NCI-H146 treated with DMSO at 0.1 percent for 48 hours (cell line): ENCODE measurements around the gene GALM.
"Not testable (repeated sequence)": the region's sequence is repeated elsewhere in the genome, so short reads cannot be mapped to it uniquely, and the experiment has no call there.

Experiments
- DNase-seq: peaks from one replicate; lab custom pipeline; 2025; ENCODE audit not compliant: unreplicated experiment; lab: John Stamatoyannopoulos, UW

Gene GALM

DNA sequence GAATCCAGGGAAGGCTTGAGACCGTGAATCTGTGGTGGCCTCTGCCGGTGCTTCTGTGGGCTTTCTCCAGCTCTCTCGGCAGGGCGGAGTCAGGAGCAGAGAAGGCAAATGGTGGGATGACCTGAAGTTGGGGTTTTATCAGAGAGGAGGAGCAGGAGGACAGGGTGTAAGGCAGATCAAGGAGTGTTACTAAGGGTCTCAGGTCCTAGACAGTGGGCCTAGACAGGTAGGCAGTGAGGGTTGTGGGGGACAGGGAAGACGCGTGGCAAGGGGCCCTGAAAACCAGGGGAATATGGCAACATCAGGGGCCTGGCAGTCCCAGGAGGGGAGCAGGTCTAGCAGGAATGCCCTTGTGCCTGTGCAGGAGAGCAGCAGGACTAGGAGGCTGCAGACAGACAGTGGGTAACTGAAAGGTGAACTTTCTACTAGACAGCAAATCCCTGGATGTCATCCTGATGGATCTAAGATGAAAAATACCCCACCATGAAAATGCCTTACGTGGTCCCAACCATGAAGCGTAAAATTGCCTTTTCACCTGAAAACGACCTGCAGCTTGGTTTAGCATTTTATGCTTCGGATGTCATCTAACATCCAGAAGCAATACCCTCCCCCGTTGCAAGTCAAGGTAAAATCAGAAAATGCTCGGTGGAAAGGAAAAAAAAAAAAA, 43.1 kb downstream of the GALM start:
- DNase-seq, result no peak

DNA sequence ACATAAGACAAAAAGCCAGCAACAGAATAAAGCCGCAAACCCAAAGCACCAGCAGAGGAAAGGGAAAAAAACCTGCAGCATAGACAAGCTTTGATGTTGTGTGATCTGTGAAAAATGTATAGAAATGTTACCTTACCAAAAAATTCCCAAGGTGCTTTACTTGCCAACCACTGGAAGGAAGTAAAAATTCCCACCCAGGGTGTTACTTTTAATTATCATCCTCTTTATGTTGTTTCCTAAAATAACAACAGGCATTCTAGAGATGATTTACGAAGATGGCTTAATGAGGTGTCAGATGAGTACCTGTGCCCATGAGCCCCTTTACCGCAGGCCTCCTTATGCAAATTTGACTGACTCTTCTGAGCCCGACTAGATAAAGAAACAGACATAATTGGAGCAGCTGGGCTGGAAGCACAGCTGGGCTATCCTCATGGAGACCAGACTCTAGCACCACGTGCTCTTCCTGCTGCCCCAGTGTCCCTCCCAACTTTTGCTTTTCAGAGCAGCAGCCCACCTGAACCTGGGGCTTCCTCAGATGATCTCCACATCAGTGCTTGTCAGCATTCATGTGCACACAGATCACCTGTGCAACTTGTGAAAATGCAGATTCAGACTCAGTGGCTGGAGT, 43.8 kb downstream of the GALM start:
- DNase-seq, result no peak

DNA sequence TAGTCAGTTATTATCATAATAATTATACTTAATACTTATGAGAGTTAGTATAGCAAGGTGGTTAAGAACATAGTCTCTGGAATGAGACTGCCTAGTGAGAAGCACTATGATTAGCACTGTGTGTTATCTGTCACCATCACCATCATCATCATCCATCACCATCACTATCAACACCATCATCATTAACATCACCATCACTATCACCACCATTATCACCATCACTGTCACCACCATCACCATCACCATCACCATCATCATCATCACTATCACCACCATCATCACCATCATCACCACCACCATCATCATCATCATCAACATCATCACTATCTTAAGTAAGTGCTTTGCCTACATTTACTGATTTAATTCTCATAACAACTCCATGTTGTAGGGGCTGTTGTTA, 45.6 kb downstream of the GALM start:
- DNase-seq, result no peak

DNA sequence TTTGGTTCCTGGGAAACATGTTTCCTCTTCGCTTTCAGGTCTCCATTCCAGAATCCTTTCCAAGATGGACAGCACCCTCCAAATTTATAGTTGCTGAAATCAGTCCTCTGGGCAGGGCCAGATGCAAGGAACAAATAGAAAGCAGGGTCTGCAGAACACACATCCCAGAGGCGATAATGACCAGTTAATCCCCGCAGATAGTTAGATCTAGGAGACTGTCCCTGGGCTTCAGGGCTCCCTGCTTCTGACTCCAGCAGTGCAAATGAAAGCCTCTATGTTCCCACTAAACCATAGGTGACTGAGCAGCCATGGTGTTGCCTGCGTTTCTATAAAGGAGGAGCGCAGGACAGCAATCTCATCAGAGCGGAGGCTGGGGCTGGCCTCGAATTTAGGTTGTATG, 46.5 kb downstream of the GALM start:
- DNase-seq, result no peak

DNA sequence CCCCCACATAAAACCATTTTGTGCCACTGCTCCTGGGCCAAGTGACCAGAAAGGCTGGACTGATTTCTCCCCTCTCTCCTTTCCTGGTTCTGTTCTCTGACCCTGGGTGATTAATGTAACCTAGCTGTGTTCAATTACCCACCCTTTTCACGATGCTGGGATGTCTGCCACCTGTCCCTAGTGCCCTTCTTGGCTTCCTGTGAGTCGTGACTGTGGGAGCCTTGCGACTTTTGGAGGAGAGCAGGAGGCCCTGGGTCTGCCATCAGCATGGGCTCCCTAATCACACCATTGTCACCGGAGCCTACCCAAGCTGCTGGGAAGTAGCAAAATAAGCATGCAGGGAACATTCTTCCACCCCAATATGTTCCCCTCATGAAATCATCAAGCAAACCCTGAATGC, 47.0 kb downstream of the GALM start:
- no peak for DNase-seq

DNA sequence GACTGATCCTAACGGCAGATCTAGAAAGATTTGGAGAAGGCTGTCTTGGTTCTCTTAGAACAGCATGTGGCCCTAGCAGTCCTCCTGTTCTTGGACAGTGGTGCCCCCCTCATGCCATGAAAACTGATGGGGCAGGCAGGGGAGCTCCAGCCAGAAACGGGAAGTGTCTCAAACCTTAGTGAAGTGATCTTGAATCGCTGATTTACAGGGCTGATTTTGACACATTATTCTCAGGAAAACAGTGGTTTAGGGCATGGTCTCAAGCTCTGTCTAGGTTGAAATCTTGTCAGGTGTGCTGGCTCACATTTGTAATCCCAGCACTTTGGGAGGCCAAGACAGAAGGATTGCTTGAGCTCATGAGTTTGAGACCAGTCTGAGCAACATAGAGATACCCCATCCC, 47.4 kb downstream of the GALM start:
- DNase-seq, result no peak

DNA sequence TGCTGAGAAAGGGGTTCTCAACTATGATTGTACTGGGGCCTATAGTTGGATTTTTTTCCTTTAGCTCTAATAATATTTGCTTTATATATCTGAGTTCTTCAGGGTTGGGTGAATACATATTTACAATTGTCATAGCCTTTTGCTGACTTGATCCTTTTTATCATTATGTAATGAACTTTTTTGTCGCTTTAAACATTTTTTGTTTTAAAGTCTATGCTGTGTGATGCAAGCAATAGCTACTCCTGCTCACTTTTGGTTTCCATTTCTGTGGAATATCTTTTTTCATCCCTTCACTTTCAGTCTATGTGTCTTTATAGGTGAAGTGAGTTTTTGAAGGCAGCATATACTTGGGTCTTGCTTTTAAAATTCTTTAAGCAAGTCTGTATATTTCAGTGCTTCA, 49.0 kb downstream of the GALM start:
- not testable (repeated sequence) for DNase-seq

DNA sequence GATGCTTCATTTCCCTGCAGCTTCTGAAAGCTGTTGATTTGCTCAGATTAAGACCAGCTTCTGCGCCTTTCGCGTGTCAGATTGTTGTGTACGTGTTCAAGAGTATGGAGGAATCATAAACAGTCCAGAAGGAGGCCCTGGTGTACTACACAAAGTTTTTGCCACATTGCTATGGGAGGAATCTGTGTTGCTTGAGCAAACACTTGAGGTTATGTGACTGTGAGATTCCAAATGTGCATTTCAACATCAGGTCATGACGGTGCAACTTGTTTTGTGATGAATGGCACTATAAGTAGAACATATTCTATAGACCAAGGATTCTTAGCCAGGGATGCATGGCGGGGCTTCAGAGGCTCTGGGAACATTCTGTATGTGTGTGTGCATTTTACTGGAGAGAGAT, 50.3 kb downstream of the GALM start:
- DNase-seq, result no peak

DNA sequence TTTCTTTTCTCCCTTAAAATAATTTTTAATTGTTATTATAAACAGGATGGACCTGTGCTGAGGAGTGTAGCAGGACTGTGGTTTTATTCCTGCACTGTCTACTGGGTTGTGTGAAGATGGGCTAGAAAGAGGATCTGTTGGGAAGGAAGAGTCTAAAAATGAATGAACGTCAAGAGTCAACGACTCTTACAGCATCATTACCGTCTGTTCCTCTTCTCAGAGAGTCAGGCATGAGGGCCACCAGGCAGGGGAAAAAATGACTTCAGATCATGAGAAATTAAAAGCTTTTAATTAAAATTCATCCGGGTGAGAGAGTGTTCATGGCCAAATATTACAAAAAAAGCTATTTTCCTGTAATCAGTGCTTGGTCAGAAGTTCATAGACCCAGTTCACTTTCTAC, 52.7 kb downstream of the GALM start:
- DNase-seq, result no peak

DNA sequence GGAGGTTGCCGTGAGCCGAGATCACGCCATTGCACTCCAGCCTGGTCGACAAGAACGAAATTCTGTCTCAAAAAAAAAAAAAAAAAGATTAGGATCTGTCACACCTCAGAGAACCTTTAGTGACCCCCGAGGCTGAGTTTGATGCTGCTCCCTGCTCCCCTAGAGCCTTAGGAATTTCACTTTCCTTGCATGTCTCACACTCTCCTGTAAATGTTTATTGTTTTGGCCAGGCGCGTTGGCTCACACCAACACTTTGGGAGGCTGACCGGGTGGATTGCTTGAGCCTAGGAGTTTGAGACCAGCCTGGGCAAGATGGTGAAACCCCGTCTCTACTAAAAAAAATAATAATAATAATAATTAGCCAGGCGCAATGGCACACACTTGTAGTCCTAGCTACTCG, 53.8 kb downstream of the GALM start:
- DNase-seq, result no peak

DNA sequence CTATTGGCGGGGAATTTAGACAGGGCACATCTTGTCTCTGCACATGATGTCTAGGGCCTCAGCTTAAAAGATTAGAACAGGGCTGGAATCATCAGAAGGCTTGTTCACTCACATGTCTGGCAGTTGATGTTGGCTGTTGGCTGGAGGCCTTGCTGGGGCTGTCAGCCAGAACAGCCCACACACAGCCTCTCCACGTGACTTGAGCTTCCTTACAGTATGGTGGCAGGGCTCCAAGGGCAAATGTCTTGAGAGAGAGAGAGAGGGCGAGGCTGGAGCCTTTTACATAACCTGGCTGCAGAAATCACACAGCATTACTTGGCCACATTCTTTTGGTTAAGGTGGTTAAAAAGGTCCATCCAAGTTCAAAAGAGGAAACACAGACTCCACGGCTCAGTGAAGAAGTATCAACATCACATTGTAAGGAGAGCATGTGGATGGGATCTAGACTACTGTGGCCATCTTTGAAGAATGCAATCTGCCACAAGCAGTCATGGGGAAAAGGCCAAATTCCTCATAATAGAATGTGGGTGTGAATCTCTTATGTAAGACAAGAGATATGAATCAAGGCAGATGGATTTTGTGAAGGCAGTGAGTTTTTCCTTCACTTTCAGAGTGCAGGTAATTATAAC, 54.8 kb downstream of the GALM start:
- no peak for DNase-seq

DNA sequence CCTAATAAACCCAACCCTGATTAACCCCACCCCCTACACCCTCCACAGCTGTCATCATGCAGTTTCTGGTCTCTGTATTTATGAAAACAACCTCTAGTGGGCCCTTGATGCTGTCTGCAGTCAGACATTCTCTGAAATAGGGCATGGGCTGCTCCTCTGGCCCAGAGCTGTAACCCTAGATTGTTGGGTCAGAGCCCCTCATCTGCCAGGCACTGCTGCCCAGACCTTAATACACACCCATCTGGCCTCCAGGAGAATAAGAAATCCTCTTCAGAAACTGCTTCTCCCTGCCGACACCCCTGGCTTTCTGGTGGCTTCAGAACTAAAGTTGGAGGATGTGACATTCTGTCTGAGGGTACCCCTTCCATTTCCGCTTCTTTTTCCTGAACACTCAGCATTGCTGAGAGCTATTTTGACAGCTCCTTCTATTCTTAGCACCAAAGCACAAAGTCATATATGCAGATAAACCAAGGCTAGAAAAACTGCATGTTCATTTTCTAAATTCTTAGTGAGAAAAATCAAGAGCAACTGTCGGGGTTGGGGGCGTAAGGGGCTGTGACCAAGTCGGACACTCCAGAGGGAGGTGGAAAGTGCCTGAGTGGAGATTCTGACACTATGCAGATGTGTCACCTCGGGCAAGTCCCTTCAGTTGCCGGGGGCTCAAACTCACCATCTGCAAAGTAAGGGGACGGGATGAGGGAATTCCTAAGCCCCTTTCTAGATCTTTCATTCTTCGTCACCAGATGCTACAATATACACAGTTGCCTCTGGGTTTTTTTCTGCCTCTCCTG, 56.6 kb downstream of the GALM start:
- DNase-seq, result no peak

DNA sequence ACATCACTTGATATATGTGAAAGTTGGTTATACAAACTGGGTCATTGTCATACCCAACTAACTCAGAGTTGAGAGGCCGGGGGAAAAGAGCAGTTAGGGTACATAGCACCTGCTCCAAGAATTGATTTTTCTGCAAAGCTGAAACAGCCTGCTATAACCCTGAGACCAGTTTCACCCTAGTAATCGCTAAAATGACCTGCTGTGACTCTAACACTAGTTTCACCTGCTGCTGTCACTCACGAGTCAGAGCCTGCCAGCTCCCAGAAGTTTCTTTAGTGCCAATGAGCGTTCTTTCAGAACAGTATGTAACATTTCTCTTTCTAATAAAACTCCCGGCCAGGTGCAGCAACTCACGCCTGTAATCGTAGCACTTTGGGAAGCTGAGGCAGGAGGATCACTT, 57.3 kb downstream of the GALM start:
- DNase-seq, result no peak

DNA sequence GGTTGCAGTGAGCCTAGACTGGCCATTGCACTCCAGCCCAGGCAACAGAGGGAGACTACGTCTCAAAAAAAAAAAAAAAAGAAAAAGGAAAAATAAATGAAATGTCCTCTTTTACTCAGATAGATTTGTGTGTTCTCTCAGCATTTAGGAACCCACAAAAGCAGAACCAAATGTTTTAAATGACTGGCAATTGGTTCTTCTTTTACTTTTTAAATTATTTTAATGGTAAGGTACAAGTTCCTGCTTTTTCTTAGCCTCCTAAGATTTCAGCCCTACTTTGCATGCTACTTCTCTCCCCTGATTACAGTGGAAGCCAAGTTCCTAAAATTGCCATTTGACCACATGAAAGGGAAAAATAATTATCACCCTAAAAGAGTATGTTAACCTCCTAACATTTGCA, 61.7 kb downstream of the GALM start:
- no peak for DNase-seq

DNA sequence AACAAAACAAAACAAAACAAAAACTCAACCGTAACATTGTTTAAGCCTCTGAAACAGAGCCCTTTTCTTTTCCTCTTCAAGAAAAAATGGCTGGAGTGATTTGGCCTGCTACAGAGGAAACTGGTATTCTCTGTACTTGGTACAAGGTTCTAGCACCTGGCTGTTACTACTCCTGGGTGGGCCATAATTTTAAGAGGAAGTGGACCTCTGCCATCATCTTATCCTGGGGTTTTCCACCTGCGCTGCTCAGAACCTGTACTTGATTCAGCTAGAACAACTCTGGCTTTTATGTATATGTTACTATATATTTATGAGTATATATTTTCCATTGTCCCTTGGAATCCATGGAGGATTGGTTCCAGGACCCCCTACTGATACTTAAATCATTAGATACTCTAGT, 62.8 kb downstream of the GALM start:
- DNase-seq, result no peak

DNA sequence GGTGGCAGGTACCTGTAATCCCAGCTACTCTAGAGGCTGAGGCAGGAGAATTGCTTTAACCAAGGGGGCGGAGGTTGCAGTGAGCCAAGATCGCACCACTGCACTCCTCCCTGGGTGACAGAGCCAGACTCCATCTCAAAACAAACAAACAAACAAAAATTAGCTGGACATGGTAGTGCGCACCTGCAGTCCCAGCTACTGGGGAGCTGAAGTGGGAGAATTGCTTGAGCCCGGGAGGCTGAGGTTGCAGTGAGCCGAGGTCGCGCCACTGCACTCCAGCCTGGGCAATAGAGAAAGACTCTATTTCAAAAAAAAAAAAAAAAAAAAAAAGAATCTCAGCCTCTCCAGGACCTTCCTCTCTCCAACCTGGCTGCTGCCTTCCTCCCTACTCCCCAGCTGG, 65.2 kb downstream of the GALM start:
- DNase-seq, result no peak

DNA sequence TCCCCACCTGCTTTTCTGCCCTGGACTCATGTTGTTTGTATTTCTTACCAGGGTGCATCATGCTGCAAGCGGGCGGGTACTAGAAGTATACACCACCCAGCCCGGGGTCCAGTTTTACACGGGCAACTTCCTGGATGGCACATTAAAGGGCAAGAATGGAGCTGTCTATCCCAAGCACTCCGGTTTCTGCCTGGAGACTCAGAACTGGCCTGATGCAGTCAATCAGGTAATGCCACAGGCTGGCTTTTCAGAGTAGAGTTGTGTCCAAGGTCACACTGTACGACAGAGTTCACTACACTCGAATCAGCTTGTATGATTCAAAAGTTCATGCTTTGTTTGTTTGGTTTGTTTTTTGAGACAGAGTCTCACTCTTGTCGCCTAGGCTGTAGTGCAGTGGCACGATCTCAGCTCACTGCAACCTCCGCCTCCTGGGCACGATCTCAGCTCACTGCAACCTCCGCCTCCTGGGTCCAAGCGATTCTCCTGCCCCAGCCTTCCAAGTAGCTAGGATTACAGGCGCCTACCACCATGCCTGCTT, 65.8 kb downstream of the GALM start:
- DNase-seq, result no peak

DNA sequence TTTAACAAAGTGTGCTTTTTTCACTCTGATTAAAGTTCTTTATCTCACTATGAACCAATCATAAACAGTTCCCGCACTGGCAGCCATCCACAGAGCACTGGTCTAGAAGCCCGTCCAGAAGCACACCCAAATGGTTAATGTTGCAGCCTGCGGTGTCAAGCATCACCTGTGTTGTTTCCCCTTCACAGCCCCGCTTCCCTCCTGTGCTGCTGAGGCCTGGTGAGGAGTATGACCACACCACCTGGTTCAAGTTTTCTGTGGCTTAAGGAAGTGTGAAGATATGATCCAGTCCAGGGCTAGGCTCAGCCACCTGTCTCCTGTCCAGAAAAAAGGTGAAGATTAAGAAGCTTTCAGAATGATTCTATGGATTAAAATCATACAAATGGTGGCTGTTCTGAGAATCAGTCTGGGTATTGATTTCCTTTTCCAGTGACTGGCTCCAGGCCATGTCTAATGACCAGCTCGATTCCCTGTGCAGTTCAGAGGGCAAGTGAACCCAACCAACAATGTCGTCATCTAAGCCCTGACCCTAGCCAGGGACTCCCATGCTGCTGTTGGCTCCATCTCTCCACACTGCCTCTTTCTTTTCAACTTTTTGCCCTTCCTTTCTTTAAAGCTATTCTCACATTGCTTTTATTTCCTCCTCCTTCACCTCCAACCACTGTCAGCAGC, 67.5 kb downstream of the GALM start:
- DNase-seq, result no peak

DNA sequence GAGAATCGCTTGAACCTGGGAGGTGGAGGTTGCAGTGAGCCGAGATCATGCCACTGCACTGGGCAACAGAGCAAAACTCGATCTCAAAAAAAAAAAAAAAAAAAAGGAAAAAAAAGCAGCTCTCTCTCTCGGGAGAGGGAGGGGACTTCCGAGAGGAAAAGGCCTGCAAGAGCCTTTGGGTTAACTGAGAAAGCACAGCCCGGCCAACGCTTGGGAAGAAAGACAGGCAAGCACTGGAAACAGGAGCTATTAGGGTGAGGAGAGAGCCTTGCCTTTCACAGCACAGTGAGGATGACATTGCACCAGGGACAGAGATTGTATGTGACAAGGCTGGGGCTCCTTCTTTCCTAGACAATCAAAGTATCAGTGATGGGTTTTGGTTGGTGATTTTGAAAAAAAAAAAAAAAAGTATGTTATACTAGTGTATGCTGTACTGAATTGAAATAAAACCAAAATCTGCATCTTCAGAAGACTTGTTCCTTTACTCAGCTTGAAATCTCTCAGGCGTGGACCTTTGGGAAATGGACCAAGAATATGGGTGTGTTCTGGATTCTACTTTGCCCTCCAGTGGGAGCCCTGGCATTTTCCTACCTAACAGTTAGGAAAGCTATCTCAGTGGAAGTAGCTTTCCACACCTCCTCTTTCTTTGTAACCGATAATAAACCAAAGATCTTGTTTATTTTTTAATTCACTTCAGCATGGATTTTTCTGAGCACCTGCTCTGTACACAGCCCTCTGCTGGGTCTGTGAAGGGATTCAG, 68.6 kb downstream of the GALM start:
- DNase-seq, result no peak

DNA sequence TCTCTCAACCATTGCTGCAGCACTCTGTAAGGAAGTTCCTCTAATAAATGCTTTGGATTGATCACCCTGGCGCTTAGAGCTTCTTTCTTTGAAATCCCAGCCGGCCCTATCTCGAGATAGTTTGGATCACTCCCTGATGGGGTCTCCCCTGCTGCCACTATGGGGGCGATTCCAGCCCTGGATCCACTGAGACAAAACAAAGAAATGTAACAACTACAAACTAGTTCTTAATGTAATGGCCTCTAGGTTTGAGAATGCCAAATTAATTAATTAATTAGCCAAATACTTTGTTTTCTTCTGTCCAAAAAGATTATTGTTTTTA, 70.0 kb downstream of the GALM start:
- DNase-seq, result no peak
